Trophoblast cell (in vitro differentiated cells and primary cell): ENCODE data around the gene SRRM5.

Experiments
- DNase-seq, 2 donors: peaks; one replicate each; pipeline ENCODE4 v3.0.0-alpha.2; 2016
- H2AFZ ChIP-seq: 2 replicates; pipeline ENCODE4 v1.6.1; 2013; ENCODE audit warnings: low read length, moderate library complexity, mild to moderate bottlenecking; ENCODE audit not compliant: insufficient read depth, poor library complexity
- H2AK5ac ChIP-seq: 2 replicates; pipeline ENCODE4 v1.6.1; 2013; ENCODE audit warnings: mild to moderate bottlenecking, low read length
- H2BK120ac ChIP-seq: 2 replicates; pipeline ENCODE4 v1.6.1; 2013; ENCODE audit warnings: low read length, mild to moderate bottlenecking, moderate library complexity; ENCODE audit not compliant: insufficient read depth, poor library complexity
- H2BK12ac ChIP-seq: 2 replicates; pipeline ENCODE4 v1.6.1; 2013; ENCODE audit warnings: mild to moderate bottlenecking, low read length, moderate library complexity
- H2BK5ac ChIP-seq: 2 replicates; pipeline ENCODE4 v1.6.1; 2013; ENCODE audit warnings: low read length, low read depth, moderate library complexity, mild to moderate bottlenecking; ENCODE audit not compliant: poor library complexity
- H3K14ac ChIP-seq: 2 replicates; pipeline ENCODE4 v1.6.1; 2013; ENCODE audit warnings: mild to moderate bottlenecking, low read length
- H3K18ac ChIP-seq: 2 replicates; pipeline ENCODE4 v1.6.1; 2013; ENCODE audit warnings: mild to moderate bottlenecking, low read length
- H3K23ac ChIP-seq: 2 replicates; pipeline ENCODE4 v1.6.1; 2013; ENCODE audit warnings: low read length
- H3K27ac ChIP-seq: 2 replicates; pipeline ENCODE4 v1.5.1; 2013; ENCODE audit warnings: low read depth, mild to moderate bottlenecking, inconsistent platforms, low read length, moderate library complexity
- H3K27me3 ChIP-seq: 2 replicates; pipeline ENCODE4 v1.6.1; 2013; ENCODE audit warnings: inconsistent platforms, mild to moderate bottlenecking, low read length, moderate library complexity; ENCODE audit not compliant: insufficient read depth
- H3K36me3 ChIP-seq, 2 experiments: 1 replicate in 1 of 2; 2 replicates in 1 of 2; pipeline ENCODE4 v1.6.1; 2013; ENCODE audit warnings: low read length in 2 of 2, mild to moderate bottlenecking in 2 of 2, moderate library complexity in 1 of 2; ENCODE audit not compliant: insufficient read depth in 2 of 2, control insufficient read depth in 1 of 2
- H3K4ac ChIP-seq: 2 replicates; pipeline ENCODE4 v1.6.1; 2013; ENCODE audit warnings: low read depth, mild to moderate bottlenecking, low read length, moderate library complexity
- H3K4me1 ChIP-seq, 2 experiments: 1 replicate in 1 of 2; 2 replicates in 1 of 2; pipeline ENCODE4 v1.6.1; 2013; ENCODE audit warnings: low read length in 2 of 2, mild to moderate bottlenecking in 2 of 2, moderate library complexity in 1 of 2; ENCODE audit not compliant: insufficient read depth in 2 of 2, control insufficient read depth in 1 of 2
- H3K4me2 ChIP-seq: 2 replicates; pipeline ENCODE4 v1.6.1; 2013; ENCODE audit warnings: inconsistent platforms, mild to moderate bottlenecking, low read length, moderate library complexity
- H3K4me3 ChIP-seq: 2 replicates; pipeline ENCODE4 v1.5.1; 2013; ENCODE audit warnings: mild to moderate bottlenecking, low read depth, low read length, inconsistent platforms
- H3K79me1 ChIP-seq: one replicate; pipeline ENCODE4 v1.6.1; 2013; ENCODE audit warnings: low read length
- H3K79me2 ChIP-seq: 2 replicates; pipeline ENCODE4 v1.6.1; 2013; ENCODE audit warnings: low read length, mild to moderate bottlenecking; ENCODE audit not compliant: control insufficient read depth, insufficient read depth, poor library complexity
- H3K9ac ChIP-seq: 2 replicates; pipeline ENCODE4 v1.6.1; 2013; ENCODE audit warnings: mild to moderate bottlenecking, low read length
- H3K9me3 ChIP-seq: 2 replicates; pipeline ENCODE4 v1.6.1; 2013; ENCODE audit warnings: low read depth, mild to moderate bottlenecking, control low read depth, inconsistent platforms, low read length; ENCODE audit not compliant: insufficient read depth
- H4K12ac ChIP-seq: 2 replicates; pipeline ENCODE4 v1.6.1; 2013; ENCODE audit warnings: low read depth, mild to moderate bottlenecking, low read length, moderate library complexity
- H4K8ac ChIP-seq: 2 replicates; pipeline ENCODE4 v1.6.1; 2013; ENCODE audit warnings: low read depth, mild to moderate bottlenecking, low read length, moderate library complexity
- H4K91ac ChIP-seq: one replicate; pipeline ENCODE4 v1.6.1; 2013; ENCODE audit warnings: low read depth, mild to moderate bottlenecking, low read length, moderate library complexity
- WGBS: extraction: QIAGEN DNeasy Blood & Tissue Kit; methylation state at CpG from one replicate; pipeline ENCODE4 v1.1.7; 2013; ENCODE audit warnings: missing lambda C conversion rate; ENCODE audit not compliant: insufficient read length, insufficient coverage; ENCODE audit errors: extremely low coverage; 5-methylcytosine and 5-hydroxymethylcytosine counted together

SRRM5 gene

DNA sequence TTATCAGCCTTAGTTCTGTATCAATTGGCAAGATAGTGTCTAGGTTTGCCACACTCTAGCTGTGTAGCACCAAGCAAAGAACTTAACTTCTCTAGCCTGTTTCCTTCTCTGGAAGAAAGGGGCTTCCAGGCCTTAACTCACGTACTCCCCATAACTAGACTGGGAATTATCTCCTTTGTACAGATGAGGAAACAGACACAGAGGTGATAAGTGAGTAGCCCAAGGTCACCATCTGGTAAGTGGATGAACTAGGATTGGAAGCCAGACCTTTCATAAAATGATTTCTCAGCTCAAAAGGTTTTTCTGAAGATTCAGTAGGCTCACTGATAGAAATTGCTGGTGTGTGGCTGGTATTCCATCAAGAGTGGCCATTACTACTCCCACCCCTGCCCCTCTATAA lies 4.4 kb downstream of the SRRM5 start:
- Histone ChIP-seq H3K79me1 (peaks cover 15% of the 10 kb centered on the region), H2BK12ac (no peak overlapping the region)

DNA sequence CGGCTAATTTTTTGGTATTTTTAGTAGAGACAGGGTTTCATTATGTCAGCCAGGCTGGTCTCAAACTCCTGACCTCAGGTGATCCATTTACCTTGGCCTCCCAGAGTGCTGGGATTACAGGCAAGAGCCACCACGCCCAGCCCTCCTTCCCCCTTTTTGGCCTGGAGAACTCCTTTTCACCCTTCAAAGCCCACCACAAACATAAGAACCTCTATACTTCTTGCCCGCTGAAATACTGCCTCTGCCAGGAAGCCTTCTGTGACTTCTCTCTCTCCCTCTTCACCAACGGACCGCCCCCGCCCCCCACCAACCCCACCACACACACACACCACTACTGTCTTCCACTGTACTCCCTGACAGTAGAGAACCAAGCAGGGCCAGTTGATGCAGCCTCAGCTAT lies 5.1 kb downstream of the SRRM5 start:
- no peak overlapping the region for H2BK12ac ChIP-seq
- no peak overlapping the region for H4K12ac ChIP-seq
- peaks cover 9% of the 10 kb centered on the region for H3K79me2 ChIP-seq
- no peak overlapping the region for H4K8ac ChIP-seq
- peak overlapping the region; percentile 33 for H3K4ac ChIP-seq
- H2AFZ ChIP-seq = no peak overlapping the region
- no peak overlapping the region for H3K23ac ChIP-seq
- peaks cover 15% of the 10 kb centered on the region for H3K79me1 ChIP-seq
- no peak overlapping the region for H3K4me2 ChIP-seq
- no peak for DNase-seq
- no peak overlapping the region for H3K4me3 ChIP-seq
- H3K18ac ChIP-seq = no peak overlapping the region
- no peaks in the 10 kb centered on the region for H3K27me3 ChIP-seq
- H3K9ac ChIP-seq = no peak overlapping the region
- no peak overlapping the region for H2BK120ac ChIP-seq
- no peak overlapping the region for H4K91ac ChIP-seq
- H2BK5ac ChIP-seq = no peak overlapping the region
- no peaks in the 10 kb centered on the region for H3K9me3 ChIP-seq
- no peak overlapping the region for H3K14ac ChIP-seq
- H2AK5ac ChIP-seq = no peak overlapping the region
- H3K4me1 ChIP-seq = peaks cover 7 to 9% of the 10 kb centered on the region in 2 experiments
- WGBS = no CpG with 5 or more reads among the region's 6 CpGs
- peaks cover 22 to 23% of the 10 kb centered on the region in 2 experiments for H3K36me3 ChIP-seq
- H3K27ac ChIP-seq = no peak overlapping the region

More for the DNA sequence above, 4.4 kb downstream of the SRRM5 start:
- Histone ChIP-seq H3K4me1 (peaks cover 7 to 9% of the 10 kb centered on the region in 2 experiments), H3K14ac (no peak overlapping the region), H3K79me2 (peaks cover 9% of the 10 kb centered on the region), H3K4me2 (no peak overlapping the region), H3K4ac (no peak overlapping the region), H4K91ac (no peak overlapping the region), H3K23ac (no peak overlapping the region), H3K4me3 (no peak overlapping the region), H3K36me3 (peaks cover 26 to 28% of the 10 kb centered on the region in 2 experiments), H2BK120ac (no peak overlapping the region), H3K18ac (no peak overlapping the region), H4K8ac (no peak overlapping the region), H3K27me3 (no peaks in the 10 kb centered on the region), H2AFZ (no peak overlapping the region), H2BK5ac (no peak overlapping the region), H3K27ac (no peak overlapping the region), H3K9me3 (no peaks in the 10 kb centered on the region), H4K12ac (no peak overlapping the region), H2AK5ac (no peak overlapping the region), H3K9ac (no peak overlapping the region)
- no CpG with 5 or more reads among the region's 1 CpG for WGBS
- no peak for DNase-seq

DNA sequence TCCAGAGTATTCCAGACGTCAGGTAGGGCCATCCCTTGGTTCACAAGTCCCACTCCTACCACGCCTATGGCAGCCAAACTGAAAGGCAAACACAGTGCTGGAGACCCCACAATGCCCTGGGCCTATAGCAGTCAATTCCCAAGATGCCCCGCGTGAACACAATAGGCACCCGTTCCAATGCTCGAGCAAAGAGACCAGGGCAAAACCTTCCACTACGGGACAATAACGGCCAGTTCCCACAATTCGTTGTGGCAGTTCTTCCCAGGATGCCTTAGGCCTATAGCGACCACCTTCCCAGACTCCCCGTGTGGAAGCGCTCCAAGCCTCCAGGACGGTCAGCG lies 7.0 kb downstream of the SRRM5 start:
- Histone ChIP-seq H3K79me2 (peaks cover 9% of the 10 kb centered on the region), H4K8ac (peak overlapping the region; percentile 99), H2BK5ac (peak overlapping the region; percentile 90), H2BK12ac (no peak overlapping the region), H3K14ac (peak overlapping the region; percentile 93), H4K12ac (peak overlapping the region; percentile 75), H2BK120ac (peak overlapping the region; percentile 48), H3K18ac (peak overlapping the region; percentile 88), H3K4ac (peak overlapping the region; percentile 64), H3K23ac (no peak overlapping the region), H3K4me1 (peaks cover 7 to 9% of the 10 kb centered on the region in 2 experiments), H3K9ac (peak overlapping the region; percentile 82), H3K9me3 (peaks cover 2% of the 10 kb centered on the region), H2AFZ (peak overlapping the region; percentile 62), H2AK5ac (peak overlapping the region; percentile 73), H3K79me1 (peaks cover 15% of the 10 kb centered on the region), H3K4me3 (peak overlapping the region; percentile 76), H3K4me2 (peak overlapping the region; percentile 60), H4K91ac (peak overlapping the region; percentile 87), H3K27me3 (no peaks in the 10 kb centered on the region), H3K36me3 (peaks cover 3 to 4% of the 10 kb centered on the region in 2 experiments), H3K27ac (peak overlapping the region; percentile 78)
- no CpG with 5 or more reads among the region's 14 CpGs for WGBS
- no peak for DNase-seq

DNA sequence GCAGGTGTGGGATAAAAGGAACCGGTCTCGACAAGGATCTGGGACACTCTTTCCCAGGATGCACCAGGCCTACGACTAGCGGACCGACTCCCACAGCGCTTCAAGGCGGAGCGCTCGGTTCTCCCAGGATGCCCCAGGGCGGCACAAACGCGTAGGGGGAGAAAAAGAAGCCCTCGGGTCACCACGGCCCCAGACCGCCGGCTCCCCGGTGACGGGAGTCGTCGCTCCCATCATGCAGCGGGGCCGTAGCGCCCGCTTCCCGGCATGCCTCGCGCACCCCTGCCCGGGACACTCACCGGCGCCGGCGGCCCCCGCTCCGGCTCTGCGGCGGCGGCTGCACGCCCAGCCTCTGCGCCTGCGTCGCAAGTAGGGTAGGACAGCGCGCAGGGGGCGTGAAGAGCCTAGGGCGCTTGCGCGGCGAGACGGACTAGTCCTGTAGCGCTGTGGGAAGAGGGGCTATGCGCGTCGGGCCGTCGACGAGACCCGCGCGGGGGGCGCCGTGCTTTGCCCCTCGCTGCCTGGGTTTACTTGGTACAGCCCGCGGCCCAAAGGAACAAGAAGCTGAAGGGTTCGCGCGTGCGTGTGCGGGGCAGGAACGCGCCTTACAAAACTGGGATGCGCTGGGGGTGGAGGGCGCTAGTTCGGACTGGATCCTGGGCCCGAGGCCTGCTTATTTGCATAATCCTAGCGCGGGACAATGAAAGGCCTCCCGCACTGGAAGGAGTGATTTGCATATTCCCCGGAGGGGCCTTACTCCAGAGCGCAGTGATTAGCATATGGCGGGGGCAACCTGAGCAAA lies 7.6 kb downstream of the SRRM5 start, which contains the start of gene ZNF428:
Gene ZNF428, minus strand, starts transcription at position 368 of the 799 bp plus-strand sequence. CDS start 5,325 bp downstream, outside the sequence.
- Histone ChIP-seq H4K8ac (peak within 1 kb of the TSS; percentile 99), H3K18ac (peak within 1 kb of the TSS; percentile 88), H4K91ac (peak within 1 kb of the TSS; percentile 87), H3K79me1 (peaks cover 15% of the 10 kb centered on the region), H3K4me2 (peak within 1 kb of the TSS; percentile 60), H3K9ac (peak within 1 kb of the TSS; percentile 82), H3K14ac (peak within 1 kb of the TSS; percentile 93), H3K4ac (peak within 1 kb of the TSS; percentile 64), H3K79me2 (peaks cover 9% of the 10 kb centered on the region), H2AK5ac (peak within 1 kb of the TSS; percentile 73), H3K27ac (peak within 1 kb of the TSS; percentile 78), H3K4me1 (peaks cover 7 to 9% of the 10 kb centered on the region in 2 experiments), H3K23ac (no peak within 1 kb of the TSS), H2BK12ac (no peak within 1 kb of the TSS), H2BK5ac (peak within 1 kb of the TSS; percentile 90), H3K27me3 (no peaks in the 10 kb centered on the region), H2AFZ (peak within 1 kb of the TSS; percentile 62), H2BK120ac (peak within 1 kb of the TSS; percentile 77), H3K9me3 (peaks cover 4% of the 10 kb centered on the region), H3K4me3 (peak within 1 kb of the TSS; percentile 76), H4K12ac (peak within 1 kb of the TSS; percentile 75), H3K36me3 (no peaks in the 10 kb centered on the region)
- WGBS = no CpG with 5 or more reads among the region's 81 CpGs
- DNase-seq = peak; percentile 80 to 85
